ENCODE measurements around the gene FOXD4L3. TPM values are rescaled to one million over a fixed set of nuclear protein-coding genes. Genes with fewer than 3 reads are reported as not detected.
"Not testable (repeated sequence)": the region's sequence is repeated elsewhere in the genome, so short reads cannot be mapped to it uniquely, and the experiment has no call there.

FOXD4L3 gene
- total RNA-seq, 1 donor from 2014 or later = not detected

DNA sequence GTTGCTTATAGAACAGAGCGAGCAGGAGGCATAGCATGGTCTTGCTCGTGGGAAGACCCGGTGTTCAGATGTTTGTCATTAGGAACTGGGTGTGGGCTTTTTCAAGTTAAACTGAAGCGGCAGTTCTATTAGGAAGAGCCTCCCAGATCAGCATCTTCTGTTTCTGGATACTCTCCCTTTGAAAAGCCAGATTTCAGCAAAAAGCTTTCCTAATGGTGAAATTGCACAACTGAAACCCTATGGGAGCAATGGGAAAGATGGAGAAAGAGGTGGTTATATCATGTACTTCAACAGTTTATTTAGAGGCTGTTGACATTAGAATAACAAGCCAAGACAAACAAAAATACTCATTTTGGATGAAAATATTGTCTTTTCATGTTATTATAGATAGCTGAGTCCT, 41.3 kb downstream of the FOXD4L3 start:
- not testable (repeated sequence) for H3K9me3 ChIP-seq (ENCODE audit: control insufficient read depth in 3 of 3, low read length in 3 of 3); H3K4me1 ChIP-seq (ENCODE audit: control insufficient read depth in 3 of 3, insufficient read depth in 3 of 3, low read length in 3 of 3); H3K27ac ChIP-seq (ENCODE audit: low read depth, low read length); H3K36me3 ChIP-seq (ENCODE audit: control insufficient read depth in 3 of 3, insufficient read depth in 3 of 3, low read length in 3 of 3); H3K9ac ChIP-seq (ENCODE audit: low read depth in 1 of 3, low read length in 3 of 3); H3K4me3 ChIP-seq (ENCODE audit: low read length in 3 of 3); H3K27me3 ChIP-seq (ENCODE audit: control insufficient read depth in 3 of 3, insufficient read depth in 3 of 3, low read length in 3 of 3)

DNA sequence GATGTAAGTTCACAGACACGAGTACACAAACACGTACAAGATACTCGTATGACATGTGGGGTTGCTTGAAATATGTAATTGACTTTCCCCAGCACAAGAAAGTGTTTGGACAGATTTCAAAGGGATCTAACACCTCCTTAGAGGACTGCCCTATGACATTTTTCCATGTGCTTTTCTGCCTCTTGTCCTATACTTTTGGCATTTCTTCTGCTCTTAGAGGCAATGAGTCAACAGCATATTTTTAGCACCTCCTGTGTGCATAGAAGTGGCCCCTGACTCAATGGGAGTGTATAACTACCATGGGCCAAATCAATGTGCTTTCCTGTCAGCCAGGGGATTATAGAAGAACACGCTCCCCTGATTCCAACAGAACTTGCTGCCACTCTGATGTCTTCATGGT, 49.0 kb downstream of the FOXD4L3 start:
- not testable (repeated sequence) for H3K4me3 ChIP-seq (ENCODE audit: low read length in 3 of 3); H3K36me3 ChIP-seq (ENCODE audit: control insufficient read depth in 3 of 3, insufficient read depth in 3 of 3, low read length in 3 of 3); H3K9me3 ChIP-seq (ENCODE audit: control insufficient read depth in 3 of 3, low read length in 3 of 3); H3K9ac ChIP-seq (ENCODE audit: low read depth in 1 of 3, low read length in 3 of 3); H3K4me1 ChIP-seq (ENCODE audit: control insufficient read depth in 3 of 3, insufficient read depth in 3 of 3, low read length in 3 of 3); H3K27me3 ChIP-seq (ENCODE audit: control insufficient read depth in 3 of 3, insufficient read depth in 3 of 3, low read length in 3 of 3); H3K27ac ChIP-seq (ENCODE audit: low read depth, low read length)

Other genes starting within 250 kb of the FOXD4L3 start
- 19.8 TPM for gene ZNG1C, start 60.9 kb upstream of the FOXD4L3 start, total RNA-seq
- gene PGM5, start 53.7 kb downstream of the FOXD4L3 start, total RNA-seq = 69.4 TPM
- not detected for gene TMEM252, start 238.0 kb downstream of the FOXD4L3 start, total RNA-seq